Suppressor macrophage treated with lipopolysaccharide for 4 hours (primary cell): ENCODE results near the gene STPG4.
"Not testable (repeated sequence)": the region's sequence is repeated elsewhere in the genome, so short reads cannot be mapped to it uniquely, and the experiment has no call there.

ENCODE experiments used
- DNase-seq: peaks from one replicate; pipeline ENCODE4 v3.0.0-alpha.2; 2020

The STPG4 gene

GRCh38 chr2:47155091-47155876 is at the start of gene STPG4:
STPG4 (minus strand) TSS chr2:47155308; CDS start chr2:47155251, 57 bp downstream.
- no peak for DNase-seq

- DNase-seq = no peak
Observed at GRCh38 chr2:47204691-47205090, 49.6 kb upstream of the STPG4 start.

- DNase-seq = no peak
Observed at GRCh38 chr2:47203995-47204394, 48.9 kb upstream of the STPG4 start.

GRCh38 chr2:47201224-47201623 is 46.1 kb upstream of the STPG4 start:
- no peak for DNase-seq

GRCh38 chr2:47198985-47199451 is 43.9 kb upstream of the STPG4 start:
- DNase-seq = no peak

- DNase-seq = no peak
Observed at GRCh38 chr2:47196499-47196898, 41.4 kb upstream of the STPG4 start.

- DNase-seq = no peak
Observed at GRCh38 chr2:47196046-47196445, 40.9 kb upstream of the STPG4 start.

- peak; percentile 14 for DNase-seq
Observed at GRCh38 chr2:47195148-47195547, 40.0 kb upstream of the STPG4 start.

GRCh38 chr2:47194410-47194809 is 39.3 kb upstream of the STPG4 start:
- DNase-seq = no peak

- DNase-seq = no peak
Observed at GRCh38 chr2:47193607-47194006, 38.5 kb upstream of the STPG4 start.

GRCh38 chr2:47190188-47190881 is 35.2 kb upstream of the STPG4 start:
- DNase-seq = no peak

- DNase-seq = no peak
Observed at GRCh38 chr2:47189635-47190034, 34.5 kb upstream of the STPG4 start.

- no peak for DNase-seq
Observed at GRCh38 chr2:47187069-47187468, 32.0 kb upstream of the STPG4 start.

- DNase-seq = no peak
Observed at GRCh38 chr2:47186351-47186750, 31.2 kb upstream of the STPG4 start.

GRCh38 chr2:47185098-47185497 is 30.0 kb upstream of the STPG4 start:
- not testable (repeated sequence) for DNase-seq

- no peak for DNase-seq
Observed at GRCh38 chr2:47181176-47181575, 26.1 kb upstream of the STPG4 start.

GRCh38 chr2:47180531-47180930 is 25.4 kb upstream of the STPG4 start:
- no peak for DNase-seq

GRCh38 chr2:47179388-47179787 is 24.3 kb upstream of the STPG4 start:
- DNase-seq = peak; percentile 16

GRCh38 chr2:47178341-47178740 is 23.2 kb upstream of the STPG4 start:
- no peak for DNase-seq

GRCh38 chr2:47177043-47177565 is 22.0 kb upstream of the STPG4 start:
- peak; percentile 49 for DNase-seq

- peak; percentile 16 for DNase-seq
Observed at GRCh38 chr2:47174733-47175361, 19.7 kb upstream of the STPG4 start.

- DNase-seq = no peak
Observed at GRCh38 chr2:47173986-47174732, 19.1 kb upstream of the STPG4 start.
